Dermis blood vessel endothelial cell (primary cell): ENCODE measurements around the gene AKT3. TPM values are rescaled to one million over a fixed set of nuclear protein-coding genes. Genes with fewer than 3 reads are reported as not detected.

Source experiments
- DNase-seq: peaks from one replicate; pipeline ENCODE4 v3.0.0; 2010
- total RNA-seq: library from RNA; depleted of rRNA; stranded (reverse); fragments of >200 nt; gene quantifications from 2 replicates; pipeline ENCODE4 v1.2.3, GENCODE V29; 2014

Gene AKT3
- total RNA-seq, 1 donor from 2014 or later, result 86.4 TPM

DNA sequence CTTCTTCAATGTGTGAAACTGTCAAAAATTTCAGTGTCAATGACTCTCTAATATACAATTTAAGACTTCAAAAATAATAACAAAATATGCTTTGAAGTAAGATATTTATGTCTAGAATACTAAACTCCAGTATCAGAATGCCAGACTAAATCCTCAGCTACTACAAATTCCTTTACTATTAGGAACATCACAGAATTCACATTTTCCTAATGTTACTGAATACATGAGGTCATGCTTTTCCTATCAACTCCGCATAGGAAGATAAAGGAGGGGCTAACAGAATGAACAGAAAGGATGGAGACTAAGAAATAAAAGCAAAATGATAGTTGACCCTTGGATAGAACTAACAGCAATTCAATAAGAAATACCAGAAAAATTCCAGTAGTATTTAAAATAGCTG is 301.5 kb downstream of the AKT3 start:
- no peak for DNase-seq

DNA sequence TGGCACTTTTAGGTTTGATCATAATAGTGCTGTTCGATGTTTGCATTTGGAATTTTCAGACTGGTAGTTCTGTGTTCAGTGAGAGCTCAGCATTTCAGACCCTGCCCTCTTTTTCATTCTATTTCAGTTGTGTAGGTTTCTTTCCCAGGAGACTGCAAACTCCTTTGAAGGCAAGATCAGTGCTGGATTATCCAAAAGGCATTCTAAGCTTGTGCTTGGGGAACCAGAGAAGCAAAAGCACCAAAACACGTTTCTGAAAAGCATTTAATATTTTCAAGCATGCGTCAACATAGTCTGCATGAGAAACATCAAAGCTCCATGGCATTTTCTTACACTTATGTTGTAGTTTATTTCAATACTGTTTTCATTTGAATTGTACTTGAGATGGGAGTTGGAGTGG is 302.2 kb downstream of the AKT3 start:
- no peak for DNase-seq

DNA sequence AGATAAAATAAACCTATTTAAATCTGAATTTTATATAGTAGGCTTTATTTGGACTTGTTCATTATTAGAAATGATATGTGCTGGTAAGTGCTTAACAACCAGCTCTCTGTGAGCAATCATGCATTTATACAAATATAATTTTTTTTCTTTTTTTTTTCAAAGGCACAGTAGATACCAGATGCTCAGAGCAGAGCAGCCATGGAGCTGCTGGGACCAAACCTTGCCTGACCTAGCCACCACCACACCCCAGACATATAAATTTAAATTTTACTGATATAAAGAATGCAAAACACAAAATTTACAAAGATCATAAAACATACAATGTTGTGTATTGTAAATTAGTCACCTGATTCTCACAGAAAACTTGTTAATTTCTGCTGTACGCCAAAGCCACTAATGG is 303.6 kb downstream of the AKT3 start:
- DNase-seq, result no peak

DNA sequence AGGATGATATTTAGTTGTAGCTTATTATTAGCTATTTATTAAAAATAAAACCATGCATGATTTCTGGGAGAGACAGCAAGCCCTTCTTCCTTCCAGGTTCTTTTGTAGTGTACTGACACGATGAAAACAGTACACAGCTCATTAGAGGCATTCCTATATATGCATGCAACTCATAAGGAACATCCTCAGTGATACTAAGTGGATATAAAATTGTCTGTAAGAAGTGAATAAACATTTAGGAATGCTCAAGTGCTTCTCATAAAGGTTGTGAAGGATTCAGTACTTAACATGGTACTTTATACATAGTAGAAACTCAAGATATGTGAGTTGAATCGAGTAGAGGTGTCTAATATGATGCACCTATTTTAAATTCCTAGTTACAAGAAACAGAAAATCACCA is 306.5 kb downstream of the AKT3 start:
- no peak for DNase-seq

DNA sequence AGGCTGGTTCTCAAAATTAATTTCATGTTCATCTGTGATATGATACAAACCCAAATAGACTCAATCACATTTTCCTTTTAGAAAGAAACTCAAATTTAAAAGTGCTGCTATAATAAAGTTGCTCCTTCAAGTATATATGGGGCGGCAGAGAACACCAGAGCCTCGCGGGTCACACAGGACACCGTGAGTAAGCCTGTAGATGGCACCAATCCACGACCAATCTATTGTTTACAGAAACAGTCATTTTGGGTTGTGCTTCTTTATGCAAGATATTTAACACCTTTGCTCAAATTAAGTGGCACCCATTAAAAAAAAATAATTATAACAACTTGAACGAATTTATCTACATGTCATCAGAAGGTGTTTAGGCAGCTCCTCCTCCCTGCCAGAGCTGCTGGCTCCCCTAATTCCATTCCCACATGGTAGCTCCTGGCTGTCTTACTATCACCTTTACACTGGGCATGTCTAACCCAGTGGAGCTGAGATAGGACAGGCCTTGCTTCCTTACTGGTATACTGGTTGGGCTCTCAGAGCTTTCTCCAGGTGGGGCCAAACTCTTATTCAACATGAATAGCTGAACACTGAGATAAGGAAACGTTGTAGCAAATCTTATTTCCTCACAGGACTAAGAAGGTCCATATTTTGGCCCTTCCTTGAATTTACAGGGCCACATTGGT is 307.2 kb downstream of the AKT3 start:
- DNase-seq, result peak; percentile 20

DNA sequence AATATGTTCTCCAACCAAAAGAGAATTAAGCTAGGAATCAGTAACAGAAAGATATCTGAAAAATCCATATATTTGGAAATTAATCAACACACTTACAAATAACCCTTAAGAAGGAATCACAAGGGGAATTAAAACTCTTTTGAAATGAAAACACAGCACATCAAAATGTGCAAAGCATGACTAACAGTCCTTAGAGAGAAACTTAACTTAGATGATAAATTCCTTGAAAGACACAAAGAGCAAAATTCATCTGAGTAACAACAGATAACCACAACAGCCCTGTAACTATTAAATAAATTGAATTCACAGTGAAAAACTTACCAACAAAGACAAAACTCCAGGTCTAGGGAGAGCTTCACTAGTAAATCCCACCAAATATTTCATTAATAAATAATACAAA is 310.4 kb downstream of the AKT3 start:
- no peak for DNase-seq

DNA sequence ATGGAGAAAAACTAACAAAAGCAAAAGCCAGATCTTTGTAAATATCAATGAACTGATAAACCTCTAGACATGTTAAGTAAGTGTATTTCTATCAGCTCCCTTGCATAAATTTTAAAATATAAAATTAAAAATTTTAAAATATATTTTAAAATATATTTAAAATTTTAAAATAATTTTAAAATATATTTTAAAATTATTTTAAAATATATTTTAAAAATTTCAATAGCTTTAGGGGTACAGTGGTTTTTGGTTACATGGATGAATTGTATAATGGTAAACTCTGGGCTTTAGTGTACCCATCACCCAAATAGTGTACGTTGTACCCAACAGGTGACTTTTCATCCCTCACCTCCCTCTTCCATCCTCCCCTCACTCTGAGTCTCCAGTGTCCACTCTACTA is 315.0 kb downstream of the AKT3 start:
- no peak for DNase-seq

DNA sequence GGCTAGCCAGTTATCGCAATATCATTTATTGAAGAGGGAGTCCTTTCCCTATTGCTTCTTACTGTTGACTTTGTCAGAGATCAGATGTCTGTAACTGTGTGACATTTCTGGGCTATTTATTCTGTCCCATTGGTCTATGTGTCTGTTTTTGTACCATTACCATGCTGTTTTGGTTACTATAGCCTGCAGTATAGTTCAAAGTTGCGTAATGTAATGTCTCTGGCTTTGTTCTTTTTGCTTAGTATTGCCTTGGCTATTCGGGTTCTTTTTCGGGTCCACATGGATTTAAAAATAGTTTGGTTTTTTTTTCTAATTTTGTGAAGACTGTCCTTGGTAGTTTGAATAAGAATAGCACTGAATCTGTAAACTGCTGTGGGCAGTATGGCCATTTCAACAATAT is 320.5 kb downstream of the AKT3 start:
- no peak for DNase-seq

DNA sequence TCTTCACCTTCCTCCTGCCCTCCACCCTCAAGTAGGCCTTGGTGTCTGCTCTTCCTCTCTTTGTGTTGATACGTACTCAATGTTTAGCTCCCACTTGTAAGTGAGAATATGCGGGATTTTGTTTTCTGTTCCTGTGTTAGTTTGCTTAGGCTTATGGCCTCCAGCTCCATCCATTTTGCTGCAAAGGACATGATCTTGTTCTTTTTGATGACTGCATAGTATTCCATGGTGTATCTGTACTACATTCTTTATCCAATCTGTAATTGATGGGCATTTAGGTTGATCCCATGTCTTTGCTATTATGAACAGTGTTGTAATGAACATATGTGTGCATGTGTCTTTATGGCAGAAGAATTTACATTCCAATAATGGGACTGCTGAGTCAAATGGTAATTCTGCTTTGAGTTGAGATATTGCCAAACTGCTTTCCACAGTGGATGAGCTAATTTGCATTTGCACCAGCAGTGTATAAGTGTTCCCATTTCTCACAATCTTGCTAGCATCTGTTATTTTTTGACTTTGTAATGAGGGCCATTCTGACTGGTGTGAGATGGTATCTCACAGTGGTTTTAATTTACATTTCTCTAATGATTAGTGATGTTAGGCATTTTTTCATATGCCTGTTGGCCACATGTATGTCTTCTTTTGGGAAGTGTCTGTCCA is 321.5 kb downstream of the AKT3 start:
- no peak for DNase-seq

DNA sequence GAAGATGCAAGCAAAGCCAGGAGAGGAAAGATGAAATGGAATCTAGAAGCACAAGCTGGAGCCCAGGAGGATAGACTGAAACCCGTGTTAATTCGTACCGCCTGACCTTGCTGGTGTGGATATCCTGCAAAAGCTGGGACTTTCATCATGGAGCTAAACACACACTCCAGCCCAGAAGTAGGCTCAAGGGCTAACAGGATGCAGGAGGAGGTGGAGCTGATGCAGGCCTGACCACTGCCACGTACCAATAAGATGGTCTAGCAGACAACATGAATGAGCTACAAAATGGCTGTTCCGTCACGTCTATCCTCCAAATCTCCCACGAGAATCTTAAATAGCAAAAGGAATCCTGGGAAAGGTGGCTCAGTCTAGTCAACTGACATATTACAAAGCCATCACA is 323.9 kb downstream of the AKT3 start:
- no peak for DNase-seq

DNA sequence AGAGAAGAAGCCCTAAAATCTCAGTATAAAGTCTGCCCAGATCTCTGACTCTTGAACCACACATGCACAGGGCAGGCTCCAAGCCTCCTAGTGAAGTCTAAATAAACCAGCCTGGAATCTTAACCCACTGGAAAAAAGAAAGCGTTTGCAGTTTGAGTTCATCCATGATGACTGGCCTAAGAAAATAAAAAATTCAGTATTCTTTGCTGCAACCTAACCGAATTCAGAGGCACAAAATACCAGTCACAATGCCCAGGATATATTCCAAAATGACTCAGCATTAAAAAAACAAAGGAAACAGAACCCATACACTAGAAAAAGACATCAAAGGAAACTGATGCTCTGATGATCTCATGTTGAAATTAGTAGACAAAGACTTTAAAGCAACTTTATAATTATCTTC is 325.0 kb downstream of the AKT3 start:
- DNase-seq, result peak; percentile 84

DNA sequence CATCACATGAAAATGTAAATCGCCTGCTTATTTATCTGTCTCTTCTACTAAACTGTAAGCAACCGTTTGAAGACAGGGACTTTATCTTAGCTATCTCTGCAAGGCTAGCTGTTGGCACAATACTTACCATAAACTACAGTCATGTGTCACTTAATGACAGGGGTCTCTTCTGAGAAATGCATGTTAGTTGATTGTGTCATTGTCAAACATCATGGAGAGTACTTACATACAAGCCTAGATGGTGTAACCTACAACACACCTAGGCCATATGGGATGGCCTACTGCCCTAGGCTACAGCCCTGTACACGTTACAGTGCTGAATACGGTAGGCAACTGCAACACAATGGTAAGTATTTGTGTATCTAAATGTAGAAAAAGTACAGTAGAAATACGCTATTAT is 326.3 kb downstream of the AKT3 start:
- DNase-seq, result no peak

DNA sequence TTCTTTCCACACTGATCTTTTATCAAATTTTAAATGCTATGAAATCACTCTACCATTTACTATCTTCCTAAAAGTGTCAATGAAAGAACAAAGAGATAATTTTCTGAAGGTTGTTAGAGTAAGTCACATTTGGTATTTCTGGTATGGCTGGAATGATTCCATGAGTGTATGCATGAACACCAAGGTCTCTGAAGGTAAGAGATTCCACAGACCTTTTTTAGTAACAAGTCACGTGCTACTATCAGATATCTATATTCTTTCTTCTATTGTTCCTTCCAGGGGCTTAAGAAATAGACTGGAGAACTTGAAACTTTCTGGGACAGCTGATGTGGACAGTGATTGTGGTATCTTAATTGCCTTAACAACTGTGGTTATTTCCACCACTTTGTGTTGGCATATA is 329.2 kb downstream of the AKT3 start:
- DNase-seq, result no peak

DNA sequence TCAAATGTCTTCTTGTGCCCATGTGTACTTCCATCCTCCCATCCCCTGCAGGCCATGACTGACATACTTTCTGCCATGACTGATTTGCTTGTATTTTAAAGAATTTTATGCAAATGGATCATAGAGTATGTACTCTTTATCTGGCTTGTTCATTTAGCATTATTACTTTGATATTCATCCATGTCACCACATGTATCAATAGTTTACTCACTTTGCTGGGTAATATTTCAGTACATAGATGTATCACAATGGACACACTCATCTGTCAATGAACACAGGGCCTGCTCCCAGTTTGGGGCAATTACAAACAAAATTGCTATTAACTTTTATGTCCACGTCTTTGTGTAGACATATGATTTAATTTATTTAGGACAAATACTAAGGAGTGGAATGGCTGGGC is 335.1 kb downstream of the AKT3 start:
- DNase-seq, result no peak

DNA sequence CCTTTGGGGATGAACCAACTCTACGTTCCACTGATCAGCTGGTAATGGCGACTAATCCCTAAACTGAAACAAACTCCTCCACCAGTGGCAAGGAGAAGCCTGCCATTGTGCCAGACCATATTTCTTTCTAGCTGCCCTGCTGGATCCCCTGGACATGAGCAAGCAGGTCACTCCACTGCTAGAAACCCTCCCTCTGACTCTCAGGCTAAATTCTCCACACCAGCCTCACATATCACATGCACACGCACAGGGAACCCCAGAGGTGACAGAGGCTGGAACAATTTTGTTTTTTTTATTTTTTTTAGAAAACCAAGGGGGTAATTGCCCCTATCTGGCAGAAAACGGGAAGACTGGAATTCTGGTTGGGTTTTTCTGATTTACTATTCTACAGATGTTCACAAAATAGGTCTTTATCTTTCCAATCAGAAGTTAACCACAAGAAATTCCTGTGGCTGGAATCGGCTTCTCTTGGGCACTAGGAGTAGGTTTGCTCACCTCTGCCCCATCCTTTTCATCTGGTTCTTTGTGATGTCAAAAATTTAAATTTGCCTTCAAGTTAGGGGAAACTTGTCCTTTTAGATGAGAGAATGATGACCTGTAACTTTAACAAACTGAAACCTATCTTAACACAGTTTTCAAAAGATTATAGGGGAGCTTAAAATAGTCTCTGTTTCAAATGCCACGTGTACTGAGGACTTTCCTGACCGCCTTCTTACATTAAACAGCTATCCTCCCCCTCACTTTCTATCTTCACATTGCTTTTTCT is 336.1 kb downstream of the AKT3 start:
- no peak for DNase-seq

DNA sequence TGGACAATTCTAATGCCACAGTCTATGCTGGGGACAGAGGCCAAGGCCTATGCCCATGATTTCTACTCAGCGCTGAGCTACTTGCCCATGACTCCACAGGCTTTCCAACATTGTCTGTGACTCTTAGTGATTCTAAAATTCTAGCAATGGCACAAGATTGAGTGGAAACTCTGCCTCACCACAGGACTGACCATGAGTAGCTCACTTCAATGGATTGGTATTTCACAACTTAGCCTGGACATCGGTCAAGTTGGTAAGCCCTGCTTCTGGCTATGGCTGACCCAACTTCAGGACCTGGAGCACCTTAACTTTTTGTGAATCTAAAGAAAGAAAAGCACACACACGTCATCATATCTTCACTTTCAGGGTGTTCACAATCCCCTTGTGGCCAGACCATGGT is 339.1 kb downstream of the AKT3 start:
- no peak for DNase-seq

DNA sequence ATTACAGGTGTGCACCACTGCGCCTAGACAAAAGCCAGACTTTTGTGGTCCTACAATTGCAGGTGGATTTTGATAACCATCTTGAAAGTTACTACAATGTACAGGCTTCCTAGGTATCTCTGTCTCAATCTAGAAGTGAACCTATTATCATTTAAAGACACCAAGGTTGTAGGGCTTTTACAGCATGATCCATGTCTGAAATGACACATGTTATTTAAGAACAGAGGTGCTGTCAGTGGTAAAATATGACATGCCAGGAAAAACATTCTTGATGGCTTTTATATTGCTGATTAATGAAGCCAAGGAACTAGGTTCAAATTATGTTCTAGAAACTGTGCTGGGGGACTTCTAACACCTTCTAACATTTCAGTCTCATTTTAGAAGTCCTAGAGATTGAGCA is 341.1 kb downstream of the AKT3 start:
- no peak for DNase-seq

DNA sequence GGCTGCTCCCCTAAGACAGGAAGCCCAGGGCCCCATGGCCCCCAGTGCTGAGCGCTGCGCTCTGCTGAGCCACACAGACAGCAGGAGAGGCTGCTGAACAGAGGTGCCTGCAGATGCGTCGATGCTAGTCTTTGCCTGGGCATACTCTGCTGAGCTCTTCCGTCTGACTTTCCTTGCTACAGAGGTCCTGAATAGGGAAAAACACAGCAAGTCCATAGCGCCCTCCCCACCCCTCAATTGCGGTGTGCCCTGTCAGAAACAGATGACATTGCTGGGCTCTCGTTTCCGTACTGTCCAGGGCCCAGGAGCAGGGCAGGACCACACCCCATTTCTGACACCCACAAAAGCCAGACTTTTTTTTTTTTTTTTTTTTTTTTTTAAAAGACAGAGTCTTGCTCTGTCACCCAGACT is 341.7 kb downstream of the AKT3 start:
- DNase-seq, result no peak

DNA sequence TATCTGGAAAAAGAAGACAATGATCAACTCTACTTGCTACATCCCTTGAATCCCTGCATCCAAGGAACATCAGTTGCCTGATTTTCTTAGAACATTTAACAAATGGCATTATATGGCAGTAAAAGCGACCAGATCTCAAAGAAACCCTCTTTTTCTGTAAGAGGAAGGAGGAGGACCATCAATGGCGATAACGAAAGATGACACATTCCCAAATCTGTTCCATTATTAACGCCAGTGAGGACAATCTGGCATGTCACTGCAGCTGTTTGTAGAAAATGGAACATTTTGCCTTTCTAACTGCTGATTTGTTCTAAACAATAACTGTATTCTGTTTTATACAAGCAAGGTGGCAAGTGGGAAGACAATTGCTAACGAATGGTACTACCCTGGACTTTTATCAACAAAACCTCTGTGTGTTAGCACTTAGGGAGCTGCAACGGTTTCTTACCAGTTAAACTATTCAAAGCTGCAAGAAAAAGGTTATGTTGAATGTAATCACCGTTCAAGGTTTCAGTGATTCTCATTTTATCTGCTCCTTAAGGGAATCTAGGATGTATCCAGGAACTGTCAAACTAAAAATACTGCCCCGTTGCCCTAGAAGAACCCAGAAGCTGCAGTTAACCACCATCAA is 342.3 kb downstream of the AKT3 start:
- DNase-seq, result no peak

DNA sequence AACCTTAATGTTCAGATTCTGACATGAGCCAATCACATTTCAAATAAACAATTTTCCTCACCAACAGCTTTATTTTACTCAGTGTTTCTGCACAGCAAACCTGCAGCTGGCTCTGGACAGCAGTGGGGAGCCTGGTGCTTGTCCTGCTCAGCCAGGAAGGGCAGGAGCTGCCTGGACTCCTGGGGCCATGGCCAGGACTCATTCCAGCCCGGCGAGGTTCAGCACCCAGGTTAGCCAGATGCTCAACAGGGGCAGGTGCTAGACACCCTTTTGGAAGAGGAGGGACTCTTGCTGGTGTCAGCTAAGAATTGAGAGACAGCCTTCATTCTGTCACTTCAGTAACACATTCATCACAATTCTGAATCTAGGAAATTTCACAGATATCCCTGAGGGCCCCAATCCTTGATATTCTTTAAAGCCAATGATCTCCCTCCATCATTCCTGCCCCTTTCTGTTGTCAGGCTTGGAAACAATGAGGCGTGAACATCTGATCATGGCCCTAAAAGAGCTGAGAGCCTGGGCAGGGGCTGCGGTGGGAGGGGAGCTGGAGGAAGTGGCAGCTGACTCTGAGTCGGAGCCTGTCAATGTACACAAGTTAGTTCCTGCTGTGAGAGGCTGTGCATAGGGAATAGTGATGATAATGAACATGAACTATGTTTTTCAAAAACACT is 342.9 kb downstream of the AKT3 start:
- no peak for DNase-seq

DNA sequence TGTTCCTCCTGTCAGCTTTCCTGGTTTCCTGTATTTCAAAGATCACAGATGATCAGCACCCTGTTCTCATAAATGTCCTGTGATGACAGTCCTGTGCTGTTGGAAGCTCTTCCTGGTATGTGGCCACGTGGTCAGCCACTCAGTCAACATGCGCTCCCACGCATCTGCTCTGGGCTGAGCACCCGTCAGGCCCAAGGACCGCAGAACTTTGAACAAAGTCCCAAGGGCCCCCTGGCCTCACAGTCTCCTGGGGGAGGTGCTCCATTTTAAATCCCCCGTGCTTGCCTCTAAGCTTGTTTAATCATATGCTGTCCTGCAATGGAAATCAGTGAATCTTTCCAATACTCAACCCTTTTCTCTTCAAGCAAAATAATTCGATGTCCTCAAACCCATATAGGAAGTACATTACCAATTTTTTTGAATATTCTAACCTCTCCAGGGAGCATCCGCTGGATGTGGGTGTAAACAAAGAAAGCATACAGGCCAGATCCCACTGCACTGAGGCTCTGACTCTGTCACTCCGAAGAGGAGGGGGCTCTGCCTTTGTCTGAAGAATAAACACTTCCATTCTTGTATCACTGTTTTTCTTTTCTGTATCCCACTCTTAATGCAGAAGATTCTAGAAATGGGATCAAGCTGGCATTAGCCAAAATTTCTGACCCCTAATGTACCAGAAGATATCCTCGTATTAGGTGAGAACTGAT is 343.9 kb downstream of the AKT3 start:
- DNase-seq, result peak; percentile 17

DNA sequence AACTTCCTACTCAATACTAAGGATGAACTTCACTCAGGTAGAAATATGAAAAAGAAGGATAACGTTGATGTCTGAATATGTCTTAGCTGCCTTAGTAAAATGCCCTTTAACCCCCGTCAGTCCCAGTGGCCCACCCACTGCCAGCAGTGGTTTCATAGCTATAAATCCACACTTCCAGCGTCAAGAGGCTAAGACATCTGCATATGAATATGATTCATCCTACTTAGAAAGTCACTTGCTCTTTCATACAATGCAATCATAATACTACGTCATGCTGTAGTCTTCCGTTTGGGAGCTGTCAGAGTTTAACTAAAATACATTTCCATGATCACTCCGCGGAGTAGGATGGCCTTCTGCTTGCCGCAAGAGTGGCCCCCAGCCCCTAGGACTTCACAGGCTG is 346.9 kb downstream of the AKT3 start:
- no peak for DNase-seq
